ENCODE measurements around the gene TRIM67.

- no peak for TF ChIP-seq CTCF (IDR thresholded peaks at IDR 0.05)
- no peak for TF ChIP-seq POLR2A (IDR thresholded peaks at IDR 0.05)
Measured at GRCh38 chr1:231182317-231182716, 20.5 kb downstream of the TRIM67 start.
